ENCODE measurements around the gene ABCB8. TPM values are rescaled to one million over a fixed set of nuclear protein-coding genes. Genes with fewer than 3 reads are reported as not detected.
A peak's percentile ranks its signal among the peaks of the same experiment; 100 is the strongest.

The ABCB8 gene
- total RNA-seq, 1 donor from 2014 or later = 7.9 TPM

DNA sequence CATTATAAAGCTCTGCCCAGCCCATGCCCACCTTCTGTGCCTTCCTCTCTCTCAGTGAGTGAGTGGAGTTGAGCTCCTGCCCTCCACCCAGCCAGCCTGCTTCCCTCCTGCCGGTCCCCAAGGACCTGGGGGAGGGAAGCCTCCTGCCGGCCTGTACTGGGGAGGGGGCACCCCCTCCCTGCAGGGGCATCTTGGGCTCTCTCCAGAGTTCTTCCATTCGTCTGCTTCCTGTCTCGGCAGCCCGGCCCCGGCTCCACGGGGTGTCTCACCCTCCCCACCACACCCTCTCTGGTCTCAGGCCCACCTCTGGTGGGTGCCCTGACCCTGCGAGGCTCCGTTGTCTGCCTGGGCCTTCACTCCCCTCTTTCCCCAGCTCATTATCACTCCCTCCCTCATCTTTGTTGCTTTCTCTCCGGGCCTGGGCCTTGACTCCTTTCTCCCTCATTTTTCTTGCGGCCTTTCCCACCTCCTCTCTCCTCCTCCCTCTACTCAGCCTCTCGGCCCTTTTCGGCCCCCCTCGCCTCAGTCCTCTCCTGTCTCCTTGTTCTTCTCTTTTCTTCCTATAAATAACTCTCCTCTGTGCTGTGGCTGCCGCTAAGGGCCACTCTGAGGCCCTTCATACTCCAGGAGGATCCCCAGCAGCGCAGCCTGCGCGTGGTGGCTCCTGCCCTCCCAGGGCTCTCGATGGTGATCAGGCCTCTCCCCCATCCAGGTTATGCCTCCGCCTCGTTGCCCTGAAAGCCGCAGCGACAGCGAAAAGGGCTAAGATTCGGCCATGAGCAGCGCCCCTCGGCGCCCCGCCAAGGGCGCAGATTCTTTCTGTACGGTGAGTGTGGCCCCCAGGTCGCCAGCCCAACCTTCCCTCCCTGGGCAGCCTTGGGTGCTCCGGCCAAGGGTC, 33.2 kb downstream of the ABCB8 start:
- peak; percentile 15 for DNase-seq (ENCODE audit: low spot score)
- no peak for TF ChIP-seq EZH2 (IDR thresholded peaks at IDR 0.05)
- TF ChIP-seq EZH2phosphoT487 (IDR thresholded peaks at IDR 0.05) = no peak
- no peak for TF ChIP-seq CTCF (IDR thresholded peaks at IDR 0.05)
- peak overlapping the region; percentile 99 for H3K4me2 ChIP-seq
- peak overlapping the region; percentile 41 for H3K4me3 ChIP-seq
- peaks cover 40% of the 10 kb centered on the region for H3K4me1 Mint-ChIP-seq
- H2AFZ ChIP-seq (replicated peaks) = no peak overlapping the region
- H3K36me3 Mint-ChIP-seq = no peaks in the 10 kb centered on the region
- no peaks in the 10 kb centered on the region for H3K36me3 ChIP-seq
- H3K9me3 ChIP-seq (ENCODE audit: low read depth) = no peaks in the 10 kb centered on the region
- H3K27ac Mint-ChIP-seq = peak overlapping the region; percentile 44
- H3K4me3 Mint-ChIP-seq = peak overlapping the region; percentile 90
- peaks cover 14% of the 10 kb centered on the region for H3K27me3 Mint-ChIP-seq (ENCODE audit: insufficient read depth, low read depth)
- peaks cover 52% of the 10 kb centered on the region for H4K20me1 ChIP-seq (ENCODE audit: low read depth)
- no peaks in the 10 kb centered on the region for H3K9me3 Mint-ChIP-seq
- H3K27ac ChIP-seq = no peak overlapping the region
- peaks cover 29% of the 10 kb centered on the region for H3K27me3 ChIP-seq
- peaks cover 43% of the 10 kb centered on the region for H3K4me1 ChIP-seq
- H3K79me2 ChIP-seq (ENCODE audit: low read depth) = peaks cover 7% of the 10 kb centered on the region
- no peak overlapping the region for H3K9ac ChIP-seq
- peaks cover 42% of the 10 kb centered on the region for H3F3A ChIP-seq (ENCODE audit: low read depth)

DNA sequence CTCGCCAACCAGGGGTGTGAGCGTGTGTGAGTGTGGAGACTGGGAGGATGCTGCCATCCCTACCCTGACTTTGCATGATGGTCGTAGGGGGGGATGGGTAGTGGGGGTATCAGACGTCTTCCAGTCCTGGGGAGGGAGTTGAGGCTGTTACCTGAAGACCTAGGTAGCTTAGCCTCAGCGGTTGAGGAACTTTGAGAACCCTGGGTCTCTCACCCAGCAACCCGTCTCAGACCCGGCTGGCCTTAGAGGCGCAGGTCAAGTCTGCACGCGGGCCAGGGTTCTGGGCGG, 33.8 kb downstream of the ABCB8 start:
- peak overlapping the region; percentile 41 for H3K4me3 ChIP-seq

GRCh38 chr7:151062399-151063211, 34.4 kb downstream of the ABCB8 start:
- peak overlapping the region; percentile 99 for H3K4me2 ChIP-seq
- Mint-ChIP-seq H3K4me1 (peaks cover 30% of the 10 kb centered on the region), H3K36me3 (peaks cover 3% of the 10 kb centered on the region), H3K9me3 (no peaks in the 10 kb centered on the region), H3K27ac (no peak overlapping the region), H3K4me3 (peak overlapping the region; percentile 46), H3K27me3 (ENCODE audit: insufficient read depth, low read depth) (peaks cover 11% of the 10 kb centered on the region)
- H4K20me1 ChIP-seq (ENCODE audit: low read depth) = peaks cover 51% of the 10 kb centered on the region
- H3K4me1 ChIP-seq = peaks cover 35% of the 10 kb centered on the region
- DNase-seq (ENCODE audit: low spot score) = peak; percentile 88
- H3K36me3 ChIP-seq = no peaks in the 10 kb centered on the region
- H3K4me3 ChIP-seq = peak overlapping the region; percentile 41
- H3K27ac ChIP-seq = no peak overlapping the region
- H2AFZ ChIP-seq (replicated peaks) = no peak overlapping the region
- TF ChIP-seq EZH2phosphoT487 (IDR thresholded peaks at IDR 0.05) (no peak), EZH2 (IDR thresholded peaks at IDR 0.05) (no peak), CTCF (IDR thresholded peaks at IDR 0.05) (no peak)
- H3K9ac ChIP-seq = no peak overlapping the region
- peaks cover 19% of the 10 kb centered on the region for H3K27me3 ChIP-seq
- H3F3A ChIP-seq (ENCODE audit: low read depth) = peaks cover 42% of the 10 kb centered on the region
- H3K9me3 ChIP-seq (ENCODE audit: low read depth) = no peaks in the 10 kb centered on the region
- H3K79me2 ChIP-seq (ENCODE audit: low read depth) = peaks cover 7% of the 10 kb centered on the region

More for the DNA sequence above, 33.8 kb downstream of the ABCB8 start:
- Histone ChIP-seq H3K9me3 (ENCODE audit: low read depth) (no peaks in the 10 kb centered on the region), H3K4me2 (peak overlapping the region; percentile 99), H3K79me2 (ENCODE audit: low read depth) (peaks cover 7% of the 10 kb centered on the region), H3K4me1 (peaks cover 37% of the 10 kb centered on the region), H3K27me3 (peaks cover 23% of the 10 kb centered on the region), H3K27ac (no peak overlapping the region), H3K36me3 (no peaks in the 10 kb centered on the region), H4K20me1 (ENCODE audit: low read depth) (peaks cover 51% of the 10 kb centered on the region), H3F3A (ENCODE audit: low read depth) (peaks cover 42% of the 10 kb centered on the region), H2AFZ (replicated peaks) (no peak overlapping the region), H3K9ac (no peak overlapping the region)
- peaks cover 34% of the 10 kb centered on the region for H3K4me1 Mint-ChIP-seq
- peak overlapping the region; percentile 90 for H3K4me3 Mint-ChIP-seq
- TF ChIP-seq EZH2 (IDR thresholded peaks at IDR 0.05) = no peak
- no peak for TF ChIP-seq EZH2phosphoT487 (IDR thresholded peaks at IDR 0.05)
- TF ChIP-seq CTCF (IDR thresholded peaks at IDR 0.05) = no peak
- H3K36me3 Mint-ChIP-seq = no peaks in the 10 kb centered on the region
- H3K27me3 Mint-ChIP-seq (ENCODE audit: insufficient read depth, low read depth) = peaks cover 14% of the 10 kb centered on the region
- no peaks in the 10 kb centered on the region for H3K9me3 Mint-ChIP-seq
- no peak overlapping the region for H3K27ac Mint-ChIP-seq
- no peak for DNase-seq (ENCODE audit: low spot score)

All from neural progenitor cell (in vitro differentiated cells).